CD4-positive, alpha-beta T cell treated with Interleukin-4 for 4 hours (primary cell): ENCODE results near the gene SEC14L3.
A peak's percentile ranks its signal among the peaks of the same experiment; 100 is the strongest.
"Not testable (repeated sequence)": the region's sequence is repeated elsewhere in the genome, so short reads cannot be mapped to it uniquely, and the experiment has no call there.

Experiments used
- DNase-seq: peaks from one replicate; pipeline ENCODE4 v3.0.0-alpha.2; 2020

The SEC14L3 gene

GRCh38 chr22:30485362-30485988, 13.7 kb upstream of the SEC14L3 start:
- peak; percentile 57 for DNase-seq

- no peak for DNase-seq
Measured at GRCh38 chr22:30483169-30483568, 11.4 kb upstream of the SEC14L3 start.

GRCh38 chr22:30481711-30482110, 9.9 kb upstream of the SEC14L3 start:
- DNase-seq, result no peak

GRCh38 chr22:30479981-30480380, 8.2 kb upstream of the SEC14L3 start:
- DNase-seq, result no peak

GRCh38 chr22:30474683-30475424, 3.0 kb upstream of the SEC14L3 start:
- DNase-seq, result peak; percentile 27

GRCh38 chr22:30474121-30474520, 2.3 kb upstream of the SEC14L3 start:
- DNase-seq, result no peak

GRCh38 chr22:30472994-30473720, 1.3 kb upstream of the SEC14L3 start:
- DNase-seq, result no peak

- no peak for DNase-seq
Measured at GRCh38 chr22:30470655-30471054, 1.2 kb downstream of the SEC14L3 start.

- no peak for DNase-seq
Measured at GRCh38 chr22:30469165-30469564, 2.7 kb downstream of the SEC14L3 start.

- DNase-seq, result not testable (repeated sequence)
Measured at GRCh38 chr22:30460555-30460954, 11.3 kb downstream of the SEC14L3 start.

GRCh38 chr22:30460147-30460546, 11.7 kb downstream of the SEC14L3 start:
- no peak for DNase-seq

- DNase-seq, result no peak
Measured at GRCh38 chr22:30459181-30460052, 12.4 kb downstream of the SEC14L3 start.

- DNase-seq, result no peak
Measured at GRCh38 chr22:30457981-30458380, 13.8 kb downstream of the SEC14L3 start.

- DNase-seq, result no peak
Measured at GRCh38 chr22:30455075-30455840, 16.6 kb downstream of the SEC14L3 start.

- DNase-seq, result no peak
Measured at GRCh38 chr22:30453731-30454510, 17.9 kb downstream of the SEC14L3 start.

- no peak for DNase-seq
Measured at GRCh38 chr22:30452861-30453260, 19.0 kb downstream of the SEC14L3 start.

GRCh38 chr22:30451488-30451887, 20.3 kb downstream of the SEC14L3 start:
- not testable (repeated sequence) for DNase-seq

- DNase-seq, result no peak
Measured at GRCh38 chr22:30447656-30448055, 24.2 kb downstream of the SEC14L3 start.

- no peak for DNase-seq
Measured at GRCh38 chr22:30445438-30446145, 26.2 kb downstream of the SEC14L3 start.

GRCh38 chr22:30444632-30445437, 27.0 kb downstream of the SEC14L3 start:
- peak; percentile 49 for DNase-seq
